T1000 (cell line): ENCODE results near the gene PTPRU.
A peak's percentile ranks its signal among the peaks of the same experiment; 100 is the strongest.

Source experiments
- DNase-seq: peaks from one replicate; lab custom pipeline; 2025; ENCODE audit warnings: mixed read lengths; lab: John Stamatoyannopoulos, UW

The PTPRU gene

DNA sequence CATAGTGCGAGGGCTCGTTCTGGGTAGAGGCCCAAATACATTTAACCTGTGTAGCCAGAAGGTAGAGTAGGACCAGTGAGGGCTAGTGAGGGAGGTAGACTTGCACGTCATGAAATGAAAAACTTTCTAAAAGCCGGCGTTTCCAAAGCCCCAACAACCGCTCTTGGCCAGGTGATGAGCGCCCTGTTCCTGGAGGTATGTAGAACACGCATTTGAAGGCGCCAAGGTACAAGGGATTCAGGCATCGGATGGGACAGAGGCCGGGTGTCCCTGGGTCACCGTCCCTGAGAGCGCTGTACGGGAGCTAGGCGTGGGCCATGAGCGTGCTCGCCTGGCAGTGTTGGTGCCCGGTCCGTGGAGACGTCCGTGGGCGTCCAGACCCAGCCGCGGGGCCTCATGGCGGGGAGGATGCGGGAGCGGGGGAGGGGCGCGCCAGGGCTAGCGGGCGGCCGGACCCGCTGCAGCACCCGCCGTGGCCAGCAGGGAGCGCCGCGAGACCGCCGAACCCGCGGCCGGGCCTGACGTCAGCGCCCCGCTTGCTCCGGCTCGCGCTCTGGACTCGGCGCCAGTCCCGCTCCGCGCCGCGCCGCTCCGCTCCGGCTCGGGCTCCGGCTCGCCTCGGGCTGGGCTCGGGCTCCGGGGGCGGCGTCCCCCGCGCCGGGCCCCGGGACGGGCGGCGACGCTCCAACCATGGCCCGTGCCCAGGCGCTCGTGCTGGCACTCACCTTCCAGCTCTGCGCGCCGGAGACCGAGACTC is at the start of gene PTPRU:
Gene PTPRU (plus strand): TSS at position 568 of the 757 bp plus-strand sequence. CDS start 123 bp downstream, at position 691.
- peak; percentile 72 for DNase-seq

DNA sequence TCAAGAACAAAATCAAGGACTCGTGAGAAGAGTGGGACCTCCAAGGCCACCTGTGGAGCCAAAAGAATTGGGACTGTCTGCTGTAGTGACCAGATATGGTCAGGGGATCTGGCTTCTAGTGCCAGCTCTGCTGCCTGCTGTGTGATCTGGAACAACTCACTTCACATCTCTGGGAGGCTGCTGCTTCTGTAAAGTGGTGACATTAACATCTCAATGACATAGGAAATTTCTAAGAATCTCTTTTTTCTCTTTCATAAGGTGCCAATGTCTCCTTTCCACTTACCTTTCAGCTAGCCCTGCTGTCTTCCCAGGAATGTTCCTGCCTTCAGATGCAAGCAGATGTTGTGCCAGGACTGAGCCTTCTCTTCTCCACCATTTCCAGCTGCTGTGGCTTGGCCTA is 49.6 kb upstream of the PTPRU start:
- no peak for DNase-seq

DNA sequence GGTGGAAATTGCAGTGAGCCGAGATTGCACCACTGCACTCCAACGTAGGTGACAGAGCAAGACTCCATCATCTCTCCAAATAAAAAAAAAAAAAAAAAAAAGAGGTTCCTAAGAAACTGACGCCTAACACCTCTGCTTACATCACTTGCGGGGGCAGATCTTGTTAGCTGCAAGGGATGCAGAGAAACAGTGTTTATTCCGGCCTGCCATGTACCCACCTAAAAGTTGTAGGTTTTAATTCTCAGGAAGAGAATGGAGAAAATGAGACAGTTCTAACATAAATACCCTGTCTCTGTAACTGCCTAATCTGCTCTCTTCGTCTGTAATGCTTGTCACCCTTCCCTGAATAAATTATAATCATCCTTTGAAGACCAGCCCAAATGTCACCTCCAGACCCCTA is 45.6 kb upstream of the PTPRU start:
- DNase-seq, result no peak

DNA sequence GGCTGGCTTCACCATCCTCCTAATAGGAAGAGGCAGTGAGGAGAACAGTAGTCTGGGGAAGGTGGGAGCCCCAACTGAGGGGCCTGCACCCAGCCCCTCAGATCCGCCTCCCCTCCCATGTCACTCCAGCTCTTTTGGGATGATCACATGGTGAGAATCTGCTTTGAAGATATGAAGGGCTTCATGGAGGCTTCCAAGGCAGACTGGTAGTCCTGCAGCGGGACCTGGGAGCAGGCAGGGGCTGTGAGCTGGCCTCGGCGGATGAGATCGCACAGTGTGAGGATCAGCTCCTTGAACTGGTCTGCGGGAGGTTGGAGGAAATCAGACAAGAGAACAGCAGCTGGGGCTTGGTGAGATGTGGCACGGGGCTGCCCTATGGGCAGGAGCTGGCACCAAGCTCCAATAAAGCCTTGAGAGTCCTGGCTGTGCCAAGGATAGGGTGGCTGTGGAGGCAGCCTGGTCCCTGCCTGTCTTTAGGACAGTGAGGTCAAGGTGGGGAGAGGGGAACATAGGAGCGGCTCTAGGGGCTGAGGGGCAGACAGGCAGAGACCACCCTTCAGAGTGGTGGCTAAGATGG is 42.4 kb upstream of the PTPRU start:
- DNase-seq, result no peak

DNA sequence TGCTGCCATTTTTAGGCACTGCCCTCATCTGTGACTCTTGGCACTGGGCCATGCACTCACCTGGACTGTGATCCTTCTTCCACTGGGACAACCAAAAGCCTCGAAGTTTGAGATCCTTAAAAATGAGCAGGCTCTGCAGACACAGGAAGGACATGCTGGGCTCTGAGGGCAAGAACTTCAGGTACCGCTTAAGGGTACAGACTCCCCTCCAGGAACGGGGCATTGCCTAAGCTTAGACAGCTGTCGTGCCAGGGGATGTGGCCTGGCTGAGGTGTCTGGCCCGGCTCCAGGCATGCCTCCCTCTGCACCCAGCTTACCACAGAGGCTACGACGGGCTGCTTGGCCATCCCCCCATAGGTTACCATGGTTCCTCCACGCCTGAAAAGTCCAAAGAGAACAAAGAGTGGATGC is 40.4 kb upstream of the PTPRU start:
- DNase-seq, result no peak

DNA sequence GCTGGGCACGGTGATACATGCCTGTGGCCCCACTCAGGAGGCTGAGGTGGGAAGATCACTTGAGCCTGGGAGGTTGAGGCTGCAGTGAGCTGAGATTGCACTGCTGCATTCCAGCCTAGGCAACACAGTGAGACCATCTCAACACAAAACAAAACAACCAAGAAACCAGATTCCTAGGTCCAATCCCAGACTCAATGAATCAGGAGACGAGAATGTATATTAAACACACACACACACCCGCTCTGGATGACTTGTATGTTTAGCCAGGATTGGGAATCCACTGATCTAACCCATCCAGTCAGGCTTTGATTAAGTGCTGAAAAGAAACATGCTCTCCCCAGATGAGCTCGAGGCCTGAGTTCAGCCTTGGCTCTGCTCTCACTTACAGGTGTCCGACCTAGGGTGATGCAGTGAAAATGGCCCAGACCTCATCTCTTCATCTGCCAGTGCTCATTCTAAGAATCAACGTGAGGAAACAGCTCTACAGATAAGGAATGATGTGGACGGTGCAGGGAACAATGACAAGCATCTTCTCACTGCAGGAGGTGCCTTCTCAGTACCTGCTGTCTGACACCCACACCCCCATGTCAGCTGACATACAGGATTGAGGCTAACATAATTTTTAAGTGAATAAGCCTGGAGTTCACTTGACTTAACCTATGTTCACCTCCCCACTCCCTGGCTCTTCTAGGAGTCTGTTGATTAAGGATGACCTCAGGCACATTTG is 39.3 kb upstream of the PTPRU start:
- no peak for DNase-seq

DNA sequence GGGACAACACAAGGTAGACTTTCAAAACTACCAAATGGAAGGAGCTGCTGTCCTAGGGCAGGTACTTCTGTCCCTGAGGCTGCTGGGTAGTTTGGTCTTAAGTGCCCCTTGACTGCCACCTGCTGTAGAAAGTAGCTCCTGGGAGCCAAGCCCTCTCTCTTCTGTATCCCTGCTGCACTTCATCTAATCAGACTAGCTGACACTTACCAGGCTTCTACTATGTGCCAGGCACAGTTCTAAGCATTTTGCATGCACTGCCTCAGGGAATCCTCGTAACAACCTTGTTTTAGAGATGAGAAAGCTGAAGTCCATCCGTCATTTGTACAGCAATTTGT is 38.8 kb upstream of the PTPRU start:
- no peak for DNase-seq

DNA sequence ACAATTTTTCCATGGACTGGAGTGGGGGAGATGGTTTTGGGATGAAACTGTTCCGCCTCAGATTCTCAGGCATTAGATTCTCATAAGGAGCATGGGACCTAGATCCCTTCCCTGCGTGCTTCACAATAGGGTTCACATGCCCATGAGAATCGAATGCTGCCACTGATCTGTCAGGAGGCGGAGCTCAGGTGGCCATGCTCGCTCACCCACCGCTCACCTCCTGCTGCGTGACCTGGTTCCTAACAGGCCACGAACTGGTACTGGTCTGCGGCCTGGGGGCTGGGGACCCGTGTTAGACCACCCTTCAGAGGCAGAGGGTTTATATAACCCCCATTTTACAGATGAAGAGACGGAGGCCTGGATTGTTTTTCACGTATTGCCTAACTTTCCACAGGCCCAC is 38.3 kb upstream of the PTPRU start:
- no peak for DNase-seq

DNA sequence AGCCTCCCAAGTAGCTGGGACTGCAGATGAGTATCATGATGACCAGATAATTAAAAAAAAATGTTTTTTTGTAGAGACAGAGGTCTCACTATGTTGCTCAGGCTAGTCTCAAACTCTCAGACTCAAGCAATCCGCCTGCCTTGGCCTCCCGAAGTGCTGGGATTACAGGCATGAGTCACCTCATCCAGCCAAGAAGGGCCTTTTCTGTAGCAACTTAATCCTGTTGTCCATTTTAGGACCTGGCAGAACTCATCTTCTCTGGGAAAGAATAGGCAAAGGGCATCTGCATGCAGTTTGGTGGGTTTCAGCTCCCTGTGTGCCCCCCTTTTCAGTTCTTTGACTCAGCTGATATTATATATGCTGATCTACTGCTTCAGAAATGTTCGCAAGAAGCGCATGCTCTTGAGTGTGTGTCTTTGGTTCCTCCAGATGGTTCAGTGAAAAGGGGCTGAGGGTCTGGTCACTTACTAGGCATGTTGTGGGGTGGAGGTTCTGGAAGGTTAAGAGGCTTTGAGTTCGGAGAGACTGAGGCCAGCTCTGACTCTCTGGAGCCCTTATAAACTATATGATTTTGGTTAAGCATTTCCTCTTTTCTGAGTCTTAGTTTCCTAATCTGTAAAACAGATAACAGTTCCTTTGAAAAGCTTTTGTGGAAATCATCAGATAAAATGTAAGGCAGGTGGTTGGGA is 35.3 kb upstream of the PTPRU start:
- DNase-seq, result no peak

DNA sequence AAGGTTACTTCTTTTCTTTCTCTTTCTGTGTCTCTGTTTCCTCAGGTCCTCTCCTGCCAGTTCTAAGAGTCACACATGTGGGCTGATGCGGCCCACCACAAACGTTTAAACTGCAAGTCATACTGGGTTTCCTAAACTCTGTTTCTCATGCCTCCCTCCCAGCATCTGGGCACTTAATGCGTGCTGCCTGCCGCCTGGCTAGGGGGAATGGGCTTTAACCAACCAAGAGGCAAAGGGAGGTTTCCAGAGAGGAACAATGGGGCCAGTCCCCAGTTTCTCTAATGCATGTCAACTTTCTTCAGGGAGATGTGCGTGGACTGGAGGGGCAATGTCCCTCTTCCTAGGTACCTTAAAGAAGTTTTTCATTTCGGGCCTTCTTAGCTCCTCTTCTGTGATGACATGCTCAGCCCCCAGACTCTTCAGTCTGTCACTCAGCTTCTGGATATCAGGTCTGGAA is 34.7 kb upstream of the PTPRU start:
- no peak for DNase-seq

DNA sequence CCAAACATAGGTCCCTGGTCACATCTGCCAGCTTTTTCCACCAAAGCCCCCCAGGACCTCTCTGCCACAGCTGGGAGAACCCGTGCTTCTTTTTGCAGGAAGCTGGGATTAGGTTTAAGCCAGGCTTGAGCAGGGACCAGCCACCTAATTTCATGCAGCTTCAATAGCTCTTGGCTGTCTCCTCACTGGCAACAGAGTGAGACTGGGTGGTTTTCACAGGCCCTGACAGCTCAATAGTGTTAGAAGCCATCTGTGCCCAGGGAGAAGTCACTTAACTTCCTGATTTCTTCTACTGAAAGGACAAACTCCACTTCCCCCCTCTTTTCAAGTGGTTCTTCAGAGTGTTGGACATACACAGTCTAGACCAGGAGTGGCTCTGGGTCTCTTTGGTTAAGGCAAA is 34.3 kb upstream of the PTPRU start:
- no peak for DNase-seq

DNA sequence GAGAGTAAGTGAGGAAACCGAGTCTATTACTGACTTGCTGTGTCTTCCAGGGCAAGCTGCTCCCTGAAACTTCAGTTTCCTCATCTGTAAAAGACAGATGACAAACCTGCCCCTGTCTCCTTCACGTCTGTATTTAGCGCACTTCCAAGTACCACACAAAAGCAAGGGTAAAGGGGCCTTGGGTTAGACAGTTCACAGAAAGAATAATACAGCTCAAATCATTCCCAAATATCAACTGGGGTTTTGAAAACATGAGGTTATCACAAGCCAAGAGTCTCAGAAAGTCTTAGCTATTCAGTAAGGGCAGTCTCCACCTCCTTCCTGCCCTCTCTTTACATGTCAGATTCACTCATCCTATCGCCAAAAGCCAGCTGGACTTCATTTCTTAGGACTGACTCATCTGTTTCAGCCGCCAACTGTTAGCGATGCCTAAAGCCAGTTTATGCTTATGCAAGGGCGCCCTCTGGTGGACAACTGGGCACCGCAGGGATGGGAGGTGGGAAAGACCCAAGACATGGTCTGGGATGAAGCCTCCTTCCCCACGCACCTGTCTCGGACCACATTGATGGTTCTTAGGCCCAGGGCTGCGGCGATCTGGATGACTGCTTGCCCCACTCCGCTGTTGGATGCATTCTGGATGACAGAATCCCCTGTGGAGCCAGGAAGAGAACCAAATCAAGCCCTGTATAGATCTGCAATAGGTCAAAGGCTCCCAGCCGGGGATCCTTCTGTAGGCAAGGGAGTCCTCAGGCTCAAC is 33.6 kb upstream of the PTPRU start:
- peak; percentile 91 for DNase-seq

DNA sequence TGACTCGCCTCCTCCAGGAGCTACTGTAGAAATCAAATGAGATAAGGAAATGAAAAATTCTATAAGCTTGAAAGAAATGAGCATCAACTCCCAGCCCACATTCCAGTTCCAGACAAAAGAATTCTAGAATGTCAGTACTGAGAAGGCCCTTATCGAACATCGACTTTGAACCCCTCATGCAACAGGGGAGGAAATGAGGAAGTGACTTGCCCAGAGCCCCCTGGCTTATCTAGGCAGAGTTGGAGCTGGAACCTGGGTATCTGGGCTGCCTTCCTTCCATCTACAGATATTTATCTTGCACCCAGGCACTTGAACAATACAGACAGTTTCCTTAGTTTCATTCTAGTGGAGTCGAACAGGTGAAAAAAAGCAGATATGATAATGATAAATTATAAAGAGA is 27.9 kb upstream of the PTPRU start:
- DNase-seq, result no peak

DNA sequence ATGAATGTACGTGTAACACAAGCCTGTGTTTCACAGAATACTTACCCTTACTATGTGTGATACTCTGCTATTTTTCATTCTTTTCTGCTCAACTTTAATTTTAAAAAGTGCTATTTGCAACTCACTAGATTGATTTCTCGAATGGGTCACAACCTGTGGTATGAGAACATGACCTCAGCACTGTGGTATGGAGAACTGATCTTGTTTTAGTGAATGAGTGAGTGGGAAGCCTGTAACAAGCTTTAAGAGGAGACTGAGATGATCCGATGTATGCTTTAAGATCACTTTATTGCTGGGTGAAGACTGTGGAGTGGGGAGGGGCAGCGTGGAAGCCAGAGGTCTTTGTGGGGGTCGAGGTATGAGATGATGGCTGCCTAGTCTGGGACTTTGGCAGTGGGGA is 27.1 kb upstream of the PTPRU start:
- DNase-seq, result no peak

DNA sequence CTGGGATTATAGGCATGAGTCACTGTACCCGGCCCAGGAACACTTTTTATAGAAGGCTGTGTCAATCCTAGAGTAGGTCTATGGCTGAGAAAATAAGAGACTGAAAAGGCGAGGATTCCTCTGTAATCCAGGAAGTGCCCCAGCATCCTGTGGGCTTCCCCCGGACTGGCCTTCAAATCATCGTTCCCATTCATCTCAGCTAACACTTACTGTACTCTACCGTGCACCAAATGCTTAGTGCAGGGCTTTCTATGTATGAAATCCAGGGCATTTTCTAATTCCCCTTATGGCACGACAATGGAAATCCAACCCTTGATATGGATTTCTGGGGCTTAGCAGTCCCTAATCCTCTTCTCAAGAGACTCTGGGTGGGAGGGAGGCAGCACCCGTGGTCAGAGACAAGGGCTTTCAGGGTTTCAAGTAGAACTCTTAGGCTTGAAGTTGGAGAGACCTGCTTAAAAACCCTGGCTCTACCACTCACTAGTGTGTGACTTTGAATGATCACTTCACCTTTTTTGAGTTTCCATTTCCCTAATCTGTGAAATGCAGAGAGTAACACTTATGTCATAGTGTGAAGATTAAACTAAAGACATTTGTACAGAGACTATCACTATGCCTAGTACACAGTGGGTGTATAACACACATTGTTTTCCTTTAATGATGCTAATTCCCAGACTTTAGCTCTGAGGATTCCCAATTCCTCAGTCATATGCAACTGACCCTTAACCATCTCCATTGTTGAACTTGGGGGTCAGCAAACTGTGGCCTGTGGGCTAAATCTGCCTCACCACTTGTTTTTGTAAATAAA is 25.8 kb upstream of the PTPRU start:
- no peak for DNase-seq

DNA sequence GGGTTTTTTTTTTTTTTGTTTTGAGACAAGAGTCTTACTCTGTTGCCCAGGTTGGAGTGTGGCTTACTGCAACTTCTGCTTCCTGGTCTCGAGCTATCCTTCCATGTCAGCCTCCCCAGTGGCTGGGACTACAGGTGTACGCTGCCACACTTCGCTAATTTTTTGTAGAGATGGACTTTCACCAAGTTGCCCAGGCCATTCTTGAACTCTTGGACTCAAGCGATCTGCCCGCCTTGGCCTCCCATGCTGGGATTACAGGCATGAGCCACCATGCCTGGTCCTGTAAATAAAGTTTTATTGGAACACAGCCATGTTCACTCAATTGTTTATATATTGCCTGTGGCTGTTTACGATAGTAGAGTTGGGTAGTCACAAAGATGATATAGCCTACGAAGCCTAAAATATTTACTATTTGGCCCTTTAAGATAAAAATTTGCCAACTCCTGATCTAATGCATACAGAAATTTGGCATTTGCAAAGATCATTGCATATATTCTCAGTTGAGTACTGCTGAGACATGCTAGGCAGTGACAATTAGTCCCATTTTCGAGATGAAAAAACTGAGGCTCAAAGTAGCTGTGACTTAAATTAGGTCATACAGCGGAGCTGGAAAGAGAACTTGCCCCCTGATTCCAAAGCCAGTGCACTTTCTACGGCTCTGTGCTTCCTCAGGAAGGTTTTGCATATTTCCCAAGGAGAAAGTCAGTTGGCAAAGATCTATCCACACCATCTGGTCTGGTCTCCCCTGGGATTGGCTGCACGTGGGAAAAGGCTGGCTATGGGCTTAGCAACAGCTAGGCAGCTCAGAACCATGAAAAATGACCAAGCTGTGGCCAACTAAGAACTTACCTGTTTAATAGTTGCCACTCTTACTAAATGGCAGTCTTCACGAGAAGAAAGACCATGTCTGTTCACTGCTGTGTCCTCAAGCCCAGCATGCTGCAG is 25.0 kb upstream of the PTPRU start:
- no peak for DNase-seq

DNA sequence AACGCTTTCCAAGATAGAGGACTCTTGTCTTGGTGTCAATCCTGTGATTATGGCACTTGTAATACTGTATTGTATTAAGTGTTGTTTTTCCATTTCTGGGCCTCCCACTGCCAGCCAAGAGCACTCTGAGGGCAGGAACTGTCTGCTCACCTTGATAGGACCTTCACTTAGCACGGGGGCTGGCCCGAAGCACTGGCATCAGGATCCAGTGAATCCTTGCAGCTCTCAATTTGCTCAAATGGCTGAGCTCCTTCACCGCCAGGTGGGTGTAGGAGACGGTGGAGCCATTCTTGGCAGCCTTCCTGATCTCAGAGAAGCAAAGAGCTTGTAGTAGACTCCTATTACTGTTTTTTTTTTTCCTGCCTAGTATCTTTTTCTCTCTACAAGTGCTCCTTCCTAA is 23.3 kb upstream of the PTPRU start:
- no peak for DNase-seq

DNA sequence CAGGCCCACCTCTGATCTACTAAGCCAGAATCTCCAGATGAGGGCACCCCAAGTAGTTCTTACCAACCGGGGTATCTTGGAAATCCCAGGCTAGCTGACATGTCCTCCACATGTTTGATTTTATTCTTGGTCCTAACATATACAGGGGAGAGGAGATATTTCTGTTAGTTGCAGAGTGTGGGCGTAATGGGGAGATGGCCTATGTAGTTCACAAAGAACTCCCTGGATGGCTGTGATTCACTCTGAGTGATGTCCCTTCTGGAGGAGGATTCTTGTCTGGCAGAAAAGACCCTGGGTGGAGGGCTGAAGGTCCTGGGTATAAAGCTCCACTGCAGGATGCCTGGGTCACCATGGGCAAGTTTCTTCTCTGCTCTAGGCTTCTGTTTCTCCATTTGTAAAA is 18.7 kb upstream of the PTPRU start:
- DNase-seq, result no peak

DNA sequence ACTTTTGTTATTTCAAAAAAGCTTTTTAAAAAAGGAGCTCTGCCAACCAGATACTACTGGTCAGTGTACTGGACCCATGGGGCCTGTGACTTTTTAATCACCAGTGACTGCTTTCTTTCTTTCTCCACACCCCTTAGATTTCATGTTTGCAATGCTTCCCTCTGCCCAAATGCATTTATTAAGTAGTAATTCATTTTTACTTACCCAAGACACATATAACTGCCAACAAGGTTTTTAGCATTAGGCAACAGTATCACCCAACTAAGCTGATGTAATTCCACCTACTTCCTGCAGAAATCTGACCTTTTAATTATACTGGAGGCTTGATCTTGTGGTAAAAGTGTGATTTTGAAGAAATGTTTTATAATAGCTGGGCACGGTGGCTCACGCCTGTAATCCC is 18.1 kb upstream of the PTPRU start:
- no peak for DNase-seq

DNA sequence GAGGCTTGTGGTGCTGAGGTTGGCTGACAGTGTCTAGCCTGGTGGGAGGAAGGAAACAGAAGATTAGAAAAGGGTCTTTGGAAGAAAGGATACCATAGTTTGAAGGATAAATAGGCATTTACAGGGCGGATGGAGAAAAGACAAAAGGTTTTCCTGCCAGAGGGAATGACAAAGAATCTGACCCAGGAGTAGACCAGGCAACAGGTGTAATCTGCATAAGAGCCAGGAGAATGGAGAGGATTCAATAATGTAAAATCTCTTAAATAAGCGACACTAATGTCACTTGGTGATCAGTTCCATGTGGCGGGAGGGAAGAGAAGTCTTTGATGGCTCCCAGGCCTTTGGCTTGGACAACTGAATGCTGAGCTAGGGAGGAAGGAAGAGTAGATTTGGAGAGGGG is 15.0 kb upstream of the PTPRU start:
- DNase-seq, result no peak
